ENCODE data around the gene LUZP1. TPM values are rescaled to one million over a fixed set of nuclear protein-coding genes. Genes with fewer than 3 reads are reported as not detected.

The LUZP1 gene
- total RNA-seq, 2 donors from 2014 or later, result 43.5 to 49.4 TPM

DNA sequence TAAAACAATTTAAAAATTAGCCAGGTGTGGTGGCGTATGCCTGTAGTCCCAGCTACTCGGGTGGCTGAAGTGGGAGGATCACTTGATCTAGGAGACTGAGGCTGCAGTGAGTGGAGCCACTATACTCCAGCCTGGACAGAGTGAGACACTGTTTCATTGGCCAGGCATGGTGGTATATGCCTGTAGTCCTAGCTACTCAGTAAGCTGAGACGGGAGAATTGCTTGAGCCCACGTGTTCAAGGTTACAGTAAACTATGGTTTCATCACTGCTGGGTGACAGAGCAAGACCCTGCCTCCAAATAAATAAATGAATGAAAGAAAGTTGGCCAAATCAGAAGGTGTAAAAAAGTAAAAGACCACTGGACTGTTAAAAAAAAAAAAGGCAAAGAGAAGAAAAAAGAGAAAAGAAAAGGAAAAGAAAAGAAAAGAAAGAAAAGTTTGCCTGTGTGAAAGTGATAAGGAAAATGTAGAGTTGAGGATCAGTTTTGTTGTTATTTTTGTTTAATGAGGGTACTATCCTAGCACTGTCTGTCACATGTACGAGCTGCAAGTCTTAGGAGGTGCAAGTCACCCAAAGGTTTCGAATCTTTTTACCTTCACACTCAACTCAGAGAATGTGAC is 52.3 kb downstream of the LUZP1 start:
- peaks cover 2% of the 10 kb centered on the region for H3K36me3 Mint-ChIP-seq (ENCODE audit: low read depth)
- Histone ChIP-seq H3K36me3 (ENCODE audit: control insufficient read depth, insufficient read depth, low read length) (no peaks in the 10 kb centered on the region), H3K9me3 (ENCODE audit: control insufficient read depth, low read length) (no peaks in the 10 kb centered on the region), H3K27me3 (ENCODE audit: control insufficient read depth, insufficient read depth, low read length, poor library complexity, severe bottlenecking) (no peaks in the 10 kb centered on the region), H3K4me1 (ENCODE audit: control insufficient read depth, insufficient read depth, low read length) (no peaks in the 10 kb centered on the region), H3K9ac (ENCODE audit: extremely low read depth, low read length, poor library complexity, severe bottlenecking) (no peak overlapping the region), H3K27ac (ENCODE audit: low read depth, low read length) (peak overlapping the region; percentile 10), H3K4me3 (ENCODE audit: low read length) (no peak overlapping the region)
- 95 to 96% methylated on average over 6 of the region's 6 CpGs for WGBS, 2 experiments (ENCODE audit: insufficient coverage in 1 of 2, insufficient read length in 1 of 2)
- H3K27me3 Mint-ChIP-seq (ENCODE audit: insufficient read depth), result no peaks in the 10 kb centered on the region
- no peak overlapping the region for H3K4me3 Mint-ChIP-seq
- no peaks in the 10 kb centered on the region for H3K9me3 Mint-ChIP-seq
- no peak for DNase-seq
- H3K4me1 Mint-ChIP-seq, result peaks cover 20% of the 10 kb centered on the region
- no peak overlapping the region for H3K27ac Mint-ChIP-seq
- TF ChIP-seq, protein P1, sequence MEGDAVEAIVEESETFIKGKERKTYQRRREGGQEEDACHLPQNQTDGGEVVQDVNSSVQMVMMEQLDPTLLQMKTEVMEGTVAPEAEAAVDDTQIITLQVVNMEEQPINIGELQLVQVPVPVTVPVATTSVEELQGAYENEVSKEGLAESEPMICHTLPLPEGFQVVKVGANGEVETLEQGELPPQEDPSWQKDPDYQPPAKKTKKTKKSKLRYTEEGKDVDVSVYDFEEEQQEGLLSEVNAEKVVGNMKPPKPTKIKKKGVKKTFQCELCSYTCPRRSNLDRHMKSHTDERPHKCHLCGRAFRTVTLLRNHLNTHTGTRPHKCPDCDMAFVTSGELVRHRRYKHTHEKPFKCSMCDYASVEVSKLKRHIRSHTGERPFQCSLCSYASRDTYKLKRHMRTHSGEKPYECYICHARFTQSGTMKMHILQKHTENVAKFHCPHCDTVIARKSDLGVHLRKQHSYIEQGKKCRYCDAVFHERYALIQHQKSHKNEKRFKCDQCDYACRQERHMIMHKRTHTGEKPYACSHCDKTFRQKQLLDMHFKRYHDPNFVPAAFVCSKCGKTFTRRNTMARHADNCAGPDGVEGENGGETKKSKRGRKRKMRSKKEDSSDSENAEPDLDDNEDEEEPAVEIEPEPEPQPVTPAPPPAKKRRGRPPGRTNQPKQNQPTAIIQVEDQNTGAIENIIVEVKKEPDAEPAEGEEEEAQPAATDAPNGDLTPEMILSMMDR (conservative IDR thresholded peaks at IDR 0.05), result no peak

DNA sequence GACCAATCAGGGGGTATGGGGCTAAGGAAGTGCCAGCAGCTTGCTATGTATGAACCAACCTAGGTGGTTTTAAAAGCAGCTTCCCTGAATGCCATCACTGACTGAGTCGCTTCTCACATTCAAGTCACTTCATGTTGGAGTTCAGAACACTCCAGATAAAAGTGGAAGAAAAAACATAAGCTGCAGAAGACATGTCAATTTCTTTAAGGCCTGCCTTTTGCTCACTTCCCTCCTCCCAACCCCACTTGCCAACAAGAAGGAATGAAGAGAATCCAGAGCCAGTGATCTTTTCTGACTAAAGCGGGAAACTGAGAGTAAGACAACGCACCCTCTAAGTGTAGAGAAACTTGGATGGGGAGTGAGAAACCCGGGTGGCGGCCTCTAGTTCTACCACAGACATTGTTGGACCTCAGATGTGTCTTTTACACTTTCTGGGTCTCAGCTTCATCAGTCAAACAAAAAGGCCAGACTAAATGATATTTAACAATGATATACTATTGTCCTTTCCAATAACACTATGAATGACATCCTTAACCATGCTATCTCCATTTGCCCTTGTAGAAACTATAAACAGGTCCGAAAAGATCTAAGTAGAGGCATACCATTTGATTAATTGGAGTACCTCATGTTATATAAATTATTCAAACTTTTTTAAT is 54.1 kb downstream of the LUZP1 start:
- H3K9me3 Mint-ChIP-seq, result no peaks in the 10 kb centered on the region
- H3K4me1 ChIP-seq (ENCODE audit: control insufficient read depth, insufficient read depth, low read length), result no peaks in the 10 kb centered on the region
- H3K4me1 Mint-ChIP-seq, result peaks cover 20% of the 10 kb centered on the region
- H3K27ac Mint-ChIP-seq, result no peak overlapping the region
- no peak for DNase-seq
- 90 to 92% methylated on average over 4 to 5 of the region's 6 CpGs for WGBS, 2 experiments (ENCODE audit: insufficient coverage in 1 of 2, insufficient read length in 1 of 2)
- H3K27me3 Mint-ChIP-seq (ENCODE audit: insufficient read depth), result no peaks in the 10 kb centered on the region
- H3K27ac ChIP-seq (ENCODE audit: low read depth, low read length), result no peak overlapping the region
- no peak overlapping the region for H3K9ac ChIP-seq (ENCODE audit: extremely low read depth, low read length, poor library complexity, severe bottlenecking)
- TF ChIP-seq, protein P1 (conservative IDR thresholded peaks at IDR 0.05), result no peak
- peaks cover 7% of the 10 kb centered on the region for H3K36me3 Mint-ChIP-seq (ENCODE audit: low read depth)
- no peak overlapping the region for H3K4me3 Mint-ChIP-seq
- H3K9me3 ChIP-seq (ENCODE audit: control insufficient read depth, low read length), result no peaks in the 10 kb centered on the region
- no peaks in the 10 kb centered on the region for H3K27me3 ChIP-seq (ENCODE audit: control insufficient read depth, insufficient read depth, low read length, poor library complexity, severe bottlenecking)
- no peak overlapping the region for H3K4me3 ChIP-seq (ENCODE audit: low read length)
- H3K36me3 ChIP-seq (ENCODE audit: control insufficient read depth, insufficient read depth, low read length), result peaks cover 5% of the 10 kb centered on the region

DNA sequence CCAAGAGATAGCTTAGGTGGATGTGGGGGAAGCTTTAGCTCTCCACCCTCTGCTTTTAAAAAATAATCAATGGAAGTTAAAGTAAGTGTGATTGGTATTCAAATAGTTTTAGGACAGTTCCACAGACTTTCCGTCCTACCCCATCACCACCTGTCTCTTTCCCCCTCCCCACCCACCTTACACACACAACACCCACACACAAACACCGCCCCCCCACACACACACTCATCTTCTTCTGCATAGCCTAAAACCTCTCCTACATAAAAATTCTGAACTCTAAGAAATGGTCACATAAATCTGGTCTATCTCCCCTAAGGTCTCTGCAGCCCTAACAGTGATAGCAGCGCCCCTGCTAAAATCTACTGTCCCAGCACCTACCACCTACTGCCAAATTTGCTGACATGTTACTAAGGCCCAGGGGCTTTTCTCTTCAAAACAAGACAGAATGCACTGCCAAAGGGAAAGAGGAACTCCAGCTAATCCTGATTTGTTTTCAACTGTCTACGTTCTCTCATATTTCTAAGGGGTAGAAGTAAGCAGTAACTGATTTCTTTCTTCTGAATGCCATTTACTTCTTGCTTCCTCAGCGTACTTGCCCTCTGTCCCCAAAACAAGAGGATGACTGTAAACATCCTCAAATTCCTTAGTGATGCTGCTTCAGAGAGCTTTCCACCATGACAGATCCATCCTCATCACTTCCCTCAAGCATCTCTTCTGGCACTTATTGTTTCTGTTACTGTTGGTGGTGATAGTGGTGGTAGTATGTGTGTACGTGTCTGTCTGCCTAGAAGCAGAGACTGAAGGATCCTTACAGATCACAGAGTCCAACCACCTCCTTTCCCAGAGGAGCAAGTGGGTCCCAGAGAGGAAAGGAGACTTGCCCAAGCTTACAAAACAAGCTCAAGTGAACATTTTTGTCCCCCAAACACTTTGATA is 56.8 kb downstream of the LUZP1 start:
- Histone ChIP-seq H3K4me3 (ENCODE audit: low read length) (no peak overlapping the region), H3K9me3 (ENCODE audit: control insufficient read depth, low read length) (no peaks in the 10 kb centered on the region), H3K4me1 (ENCODE audit: control insufficient read depth, insufficient read depth, low read length) (no peaks in the 10 kb centered on the region), H3K36me3 (ENCODE audit: control insufficient read depth, insufficient read depth, low read length) (peaks cover 27% of the 10 kb centered on the region), H3K27me3 (ENCODE audit: control insufficient read depth, insufficient read depth, low read length, poor library complexity, severe bottlenecking) (no peaks in the 10 kb centered on the region), H3K9ac (ENCODE audit: extremely low read depth, low read length, poor library complexity, severe bottlenecking) (no peak overlapping the region), H3K27ac (ENCODE audit: low read depth, low read length) (peak overlapping the region; percentile 36)
- Mint-ChIP-seq H3K27ac (peak overlapping the region; percentile 16), H3K9me3 (no peaks in the 10 kb centered on the region), H3K4me1 (peaks cover 20% of the 10 kb centered on the region), H3K27me3 (ENCODE audit: insufficient read depth) (no peaks in the 10 kb centered on the region), H3K4me3 (no peak overlapping the region), H3K36me3 (ENCODE audit: low read depth) (peaks cover 24% of the 10 kb centered on the region)
- WGBS, 2 experiments (ENCODE audit: insufficient coverage in 1 of 2, insufficient read length in 1 of 2), result 89 to 100% methylated on average over 3 to 6 of the region's 6 CpGs
- no peak for DNase-seq
- TF ChIP-seq, protein P1 (conservative IDR thresholded peaks at IDR 0.05), result no peak
